Activated CD4-positive, alpha-beta T cell treated with anti-CD3 and anti-CD28 coated beads, Interleukin-2, Interleukin-6, amounts not matched to agents 100 ng/mL and 50 ng/mL, durations not matched to agents 16 hours and 8 hours (primary cell): ENCODE measurements around the gene HERPUD2.
"Not testable (repeated sequence)": the region's sequence is repeated elsewhere in the genome, so short reads cannot be mapped to it uniquely, and the experiment has no call there.

Source experiments
- DNase-seq: peaks from one replicate; pipeline ENCODE4 v3.0.0-alpha.2; 2020

HERPUD2 gene

DNA sequence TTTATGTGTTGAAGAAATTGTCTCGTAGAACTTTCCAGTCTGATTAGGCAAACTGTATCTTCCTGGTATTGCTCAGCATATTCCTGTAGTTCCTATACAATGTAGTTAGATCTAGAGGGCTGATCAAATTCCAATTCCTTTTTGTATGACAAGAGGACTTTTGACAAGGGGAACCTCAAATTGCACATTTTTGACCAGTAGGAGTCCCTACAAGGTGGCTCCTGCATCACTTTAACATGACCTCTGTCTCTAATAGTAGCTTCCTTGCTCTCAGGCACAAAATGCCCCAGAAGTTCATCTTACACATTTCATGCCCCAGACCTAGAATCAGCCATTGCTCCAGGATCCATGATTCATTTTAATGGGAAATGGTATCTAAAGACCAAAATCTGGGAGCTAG is 18.7 kb downstream of the HERPUD2 start:
- DNase-seq = no peak

DNA sequence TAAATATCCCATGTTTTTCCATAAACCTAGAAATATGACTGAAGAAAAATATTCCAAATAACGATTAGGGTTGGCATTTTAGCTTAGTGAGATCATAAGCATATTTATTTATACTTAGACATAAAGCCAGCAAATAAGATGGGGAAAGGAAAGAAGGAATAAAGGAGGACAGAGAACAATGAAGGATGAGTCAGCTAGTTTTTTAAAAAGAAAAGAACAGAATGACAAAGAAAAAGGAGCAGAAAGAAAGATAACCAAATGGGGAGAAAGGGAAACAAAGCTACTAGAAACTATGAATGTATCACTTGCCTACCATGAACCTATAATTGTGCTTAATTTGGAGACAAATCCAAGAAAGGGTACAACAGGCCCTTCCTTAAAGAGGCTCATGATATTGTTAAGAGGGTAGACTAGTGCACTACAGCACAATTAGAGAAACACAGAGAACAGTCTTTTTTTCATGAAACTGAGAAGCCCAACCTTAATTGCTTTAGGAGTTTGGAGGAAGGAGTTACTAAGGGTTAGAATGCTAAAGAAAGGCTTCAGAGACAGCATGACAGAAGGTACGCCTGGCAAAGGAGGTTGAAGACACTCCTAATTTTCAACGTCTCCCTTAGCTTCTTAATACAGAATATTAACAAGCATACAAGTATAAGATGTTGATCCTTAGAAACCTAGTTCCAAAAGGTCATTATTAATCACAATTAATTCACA is 23.9 kb downstream of the HERPUD2 start:
- DNase-seq = no peak

DNA sequence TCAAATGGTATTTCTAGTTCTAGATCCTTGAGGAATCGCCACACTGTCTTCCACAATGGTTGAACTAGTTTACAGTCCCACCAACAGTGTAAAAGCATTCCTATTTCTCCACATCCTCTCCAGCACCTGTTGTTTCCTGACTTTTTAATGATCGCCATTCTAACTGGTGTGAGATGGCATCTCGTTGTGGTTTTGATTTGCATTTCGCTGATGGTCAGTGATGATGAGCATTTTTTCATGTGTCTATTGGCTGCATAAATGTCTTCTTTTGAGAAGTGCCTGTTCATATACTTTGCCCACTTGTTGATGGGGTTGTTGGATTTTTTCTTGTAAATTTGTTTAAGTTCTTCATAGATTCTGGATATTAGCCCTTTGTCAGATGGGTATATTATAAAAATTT is 34.5 kb downstream of the HERPUD2 start:
- DNase-seq = not testable (repeated sequence)

DNA sequence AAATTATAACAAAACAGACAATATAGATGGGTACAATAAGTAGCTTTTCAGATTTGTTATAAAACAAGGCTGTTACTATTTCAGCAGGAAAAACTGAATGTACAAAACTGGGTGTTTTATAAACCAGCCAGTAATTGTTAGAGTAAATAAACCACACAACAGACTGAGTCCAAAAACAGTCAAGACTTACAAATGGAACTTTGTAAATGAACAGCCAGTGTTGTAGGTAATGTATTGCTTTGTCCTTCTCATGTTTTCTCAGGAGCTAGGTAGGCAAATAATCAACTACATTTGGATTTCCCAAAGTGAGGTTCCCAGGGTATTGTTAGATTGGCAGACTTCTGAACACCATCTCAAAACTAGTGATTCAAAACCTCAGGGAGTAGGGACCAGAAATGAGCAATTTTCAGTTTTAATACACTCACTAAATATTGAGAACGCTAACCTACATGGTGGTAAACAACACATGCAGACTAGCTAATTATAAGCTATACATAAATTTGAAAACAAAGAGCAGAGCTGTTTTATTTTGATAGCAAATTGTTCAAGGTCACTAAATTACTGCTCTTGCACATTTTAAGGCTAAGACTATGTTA is 36.2 kb downstream of the HERPUD2 start:
- peak; percentile 16 for DNase-seq

DNA sequence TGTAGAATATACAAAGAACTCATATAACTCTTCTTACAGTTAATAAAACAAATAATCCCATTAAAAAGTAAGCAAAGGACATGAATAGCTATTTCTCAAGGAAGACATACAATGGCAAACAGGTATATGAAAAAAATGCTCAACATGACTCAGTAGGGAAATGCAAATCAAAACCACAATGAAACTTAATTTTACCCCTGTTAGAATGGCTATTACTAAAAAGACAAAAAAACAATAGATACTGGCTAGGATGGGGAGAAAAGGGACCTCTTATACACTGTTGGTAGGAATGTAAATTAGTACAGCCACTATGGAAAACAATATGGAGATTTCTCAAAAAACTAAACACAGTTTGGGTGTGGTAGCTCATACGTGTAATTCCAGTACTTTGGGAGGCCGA is 37.8 kb downstream of the HERPUD2 start:
- DNase-seq = peak; percentile 17

DNA sequence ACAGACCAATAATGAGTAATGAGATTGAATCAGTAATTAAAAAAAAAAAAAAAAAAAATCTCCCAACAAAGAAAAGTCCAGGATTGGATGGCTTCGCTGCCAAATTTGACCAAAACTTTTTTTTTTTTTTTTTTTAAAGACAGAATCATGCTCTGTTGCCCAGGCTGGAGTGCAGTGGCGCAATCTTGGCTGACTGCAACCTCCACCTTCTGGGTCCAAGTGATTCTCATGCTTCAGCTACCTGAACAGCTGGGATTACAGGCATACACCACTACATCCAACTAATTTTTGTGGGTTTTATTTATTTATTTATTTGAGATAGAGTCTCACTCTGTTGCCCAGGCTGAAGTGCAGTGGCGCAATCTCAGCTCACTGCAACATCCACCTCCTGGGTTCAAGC is 40.4 kb downstream of the HERPUD2 start:
- DNase-seq = not testable (repeated sequence)

DNA sequence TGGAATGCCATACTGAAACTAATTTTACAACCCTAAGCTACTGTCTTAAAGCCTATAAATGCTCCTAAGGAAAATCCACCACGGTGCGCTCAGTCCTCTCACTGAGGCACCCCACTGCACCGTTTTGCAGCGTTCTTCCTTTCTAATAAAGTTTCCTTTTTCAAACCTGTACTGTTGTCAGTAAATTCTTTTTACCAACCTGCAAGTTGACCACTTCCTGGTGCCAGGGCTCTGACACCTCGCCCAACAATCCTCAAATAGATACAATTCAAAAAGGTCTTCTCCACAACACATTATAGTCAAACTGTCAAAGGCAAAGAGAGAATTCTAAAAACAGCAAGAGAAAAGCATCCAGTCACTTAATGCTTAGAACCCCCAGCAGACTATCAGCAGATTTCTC is 42.8 kb downstream of the HERPUD2 start:
- peak; percentile 12 for DNase-seq

DNA sequence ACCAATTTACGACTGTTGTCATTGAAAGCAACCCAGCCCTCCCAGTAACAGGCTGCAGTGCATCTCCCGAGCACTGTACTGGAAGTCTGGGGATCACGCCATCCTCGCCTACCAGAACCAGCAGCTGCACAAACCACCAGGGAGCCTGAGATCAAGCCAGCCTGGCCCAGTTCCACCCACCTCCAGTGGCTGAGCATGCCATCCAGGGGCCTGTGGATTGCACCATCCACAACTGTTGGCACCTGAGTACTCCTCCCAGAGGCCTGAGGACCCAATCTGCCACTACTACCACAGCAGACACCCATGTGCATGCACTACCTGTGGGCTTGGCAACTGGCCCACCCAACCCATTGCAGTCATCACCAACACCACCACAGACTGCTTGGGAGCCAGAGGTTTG is 44.2 kb downstream of the HERPUD2 start:
- no peak for DNase-seq

DNA sequence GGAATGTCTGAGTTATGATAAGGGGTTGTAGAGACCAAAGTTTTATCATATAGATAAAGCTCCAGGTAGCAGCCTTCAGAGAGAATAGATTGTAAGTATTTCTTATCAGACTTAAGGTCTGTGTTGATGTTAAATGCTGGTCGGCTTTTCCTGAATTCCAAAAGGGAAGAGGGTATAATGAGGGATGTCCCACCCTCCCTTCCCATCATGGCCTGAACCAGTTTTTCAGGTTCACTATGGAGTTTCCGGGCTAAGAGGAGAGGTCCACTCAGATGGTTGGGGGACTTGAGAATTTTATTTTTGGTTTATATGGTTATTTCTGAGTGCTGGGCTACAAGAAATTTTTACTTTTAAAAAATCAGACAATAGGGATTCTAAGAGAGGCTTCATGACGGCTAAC is 45.2 kb downstream of the HERPUD2 start:
- DNase-seq = no peak

DNA sequence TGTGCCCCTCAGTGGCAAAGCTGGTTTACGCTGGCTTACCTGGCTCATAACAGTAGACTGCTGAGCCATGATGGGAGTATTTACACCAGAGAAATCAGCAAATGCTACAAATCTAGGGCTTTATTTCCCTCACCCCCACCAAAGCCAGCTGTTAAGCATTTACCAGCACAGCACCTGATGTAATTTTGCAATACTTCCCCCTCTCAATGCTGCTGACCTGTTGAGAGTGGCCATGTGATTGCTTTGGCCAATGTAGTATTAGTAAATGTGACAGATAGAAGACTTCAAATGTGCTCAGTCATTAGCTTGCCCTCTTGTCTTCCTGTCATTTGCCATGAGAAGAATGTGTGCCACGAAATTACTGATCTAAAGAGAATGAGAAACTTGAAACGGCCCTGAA is 46.6 kb downstream of the HERPUD2 start:
- no peak for DNase-seq

DNA sequence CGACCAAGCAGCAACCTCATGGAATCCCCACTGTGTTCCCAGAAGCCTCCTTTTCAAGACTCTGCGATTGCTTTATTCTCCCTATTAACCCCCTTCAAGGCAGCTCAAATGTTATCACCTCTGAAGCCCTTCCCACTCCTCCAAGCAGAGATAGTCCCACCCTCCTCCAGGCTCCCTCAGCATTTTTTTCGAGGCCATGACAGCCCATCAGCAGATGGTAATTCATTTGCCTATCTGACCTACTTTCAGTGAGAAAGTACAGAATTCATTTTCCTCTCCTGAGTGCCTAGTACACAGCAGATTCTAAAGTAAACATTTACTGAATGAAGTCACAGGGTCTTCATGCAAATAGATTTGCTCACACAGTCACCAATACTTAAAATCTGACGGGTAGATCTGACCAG is 47.8 kb downstream of the HERPUD2 start:
- DNase-seq = no peak

DNA sequence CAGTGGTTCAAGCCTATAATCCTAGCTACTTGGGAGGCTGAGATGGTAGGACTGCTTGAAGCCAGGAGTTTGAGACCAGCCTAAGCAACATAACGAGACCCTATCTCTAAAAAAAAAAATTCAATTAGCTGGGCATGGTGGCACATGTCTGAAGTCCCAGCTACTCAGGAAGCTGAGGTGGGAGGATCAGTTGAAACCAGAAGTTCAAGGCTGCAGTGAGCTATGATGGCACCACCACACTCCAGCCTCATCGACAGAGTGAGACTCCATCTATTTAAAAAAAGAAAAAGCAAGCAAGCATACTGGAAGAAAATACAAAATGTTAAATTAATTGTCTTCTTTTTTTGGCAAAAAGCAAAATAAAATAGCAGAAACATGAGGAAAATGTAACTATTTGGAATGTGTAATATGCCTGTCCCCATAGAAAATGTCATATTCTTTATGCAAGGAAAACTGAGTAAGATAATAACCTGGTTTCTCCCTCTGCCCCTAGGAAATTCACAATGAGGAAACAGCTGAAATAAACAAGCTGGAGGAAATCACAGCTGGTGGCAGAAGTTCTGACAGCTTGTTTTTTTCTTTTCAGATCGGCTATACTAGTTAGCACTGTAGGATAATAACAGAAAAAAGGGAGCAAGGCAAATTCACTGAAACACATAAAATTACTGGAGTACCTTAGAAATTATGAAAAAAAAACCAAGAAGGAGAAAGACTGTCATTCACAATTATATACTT is 48.5 kb downstream of the HERPUD2 start:
- DNase-seq = no peak

DNA sequence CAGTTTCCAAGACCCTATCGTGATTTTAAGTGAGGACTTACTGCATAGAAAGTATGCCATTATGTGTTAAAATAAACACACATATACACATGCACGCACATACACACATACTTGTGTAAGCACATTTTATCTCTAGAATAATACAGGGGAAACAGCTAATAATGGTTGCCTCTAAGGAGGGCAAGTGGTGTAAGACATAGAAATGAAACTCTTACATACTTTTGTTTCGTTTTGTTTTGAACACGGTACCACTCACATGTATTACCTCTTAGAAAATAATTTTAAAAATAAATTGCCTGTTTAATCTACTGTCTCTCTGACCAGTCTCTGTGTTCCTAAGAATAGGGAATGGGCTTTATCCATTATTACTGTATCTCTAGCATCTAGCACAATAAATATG is 49.2 kb downstream of the HERPUD2 start:
- DNase-seq = no peak

DNA sequence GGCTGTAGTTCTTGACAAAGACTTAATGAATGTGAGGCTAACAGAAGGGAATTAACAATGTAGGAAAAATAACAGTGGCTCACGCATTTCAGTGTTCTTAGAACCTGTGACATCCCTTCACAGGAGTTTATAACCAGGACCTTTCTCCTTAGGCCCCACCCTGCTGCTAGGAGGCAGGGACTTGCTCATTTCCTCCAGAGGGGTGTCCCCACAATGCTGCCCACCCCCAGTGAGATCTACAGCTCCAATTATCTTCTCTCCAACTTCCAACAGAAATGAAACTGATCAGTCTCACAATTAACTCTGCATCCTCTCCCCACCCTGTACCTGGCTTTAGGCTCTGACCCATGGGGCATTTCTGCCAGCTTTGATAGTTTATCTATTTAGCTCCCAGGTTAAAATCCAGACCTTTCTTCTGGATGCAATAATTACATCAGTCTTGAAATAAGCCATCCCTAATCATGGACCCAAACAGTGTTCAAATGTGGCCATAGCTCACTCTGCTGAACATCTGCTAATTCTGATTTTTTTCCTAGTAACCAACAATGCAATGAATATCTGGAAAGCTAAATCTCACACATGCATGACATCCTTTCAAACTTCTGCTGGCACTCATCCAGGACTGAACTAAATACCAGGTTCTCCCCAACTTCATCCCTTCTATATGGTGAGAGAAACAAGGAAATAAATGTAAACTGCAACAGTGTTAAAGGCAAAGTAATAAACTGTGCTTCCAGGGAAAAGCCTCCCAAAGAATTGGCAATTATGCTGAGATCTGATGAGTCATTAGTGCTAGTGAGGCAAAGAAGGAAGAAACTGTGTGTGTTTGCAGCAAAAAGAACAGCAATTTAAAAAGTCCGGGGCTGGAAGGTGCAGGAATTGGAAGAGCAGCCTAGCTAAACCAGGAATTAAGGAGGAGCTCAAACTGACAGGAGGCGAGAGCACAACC is 64.6 kb downstream of the HERPUD2 start:
- DNase-seq = no peak

DNA sequence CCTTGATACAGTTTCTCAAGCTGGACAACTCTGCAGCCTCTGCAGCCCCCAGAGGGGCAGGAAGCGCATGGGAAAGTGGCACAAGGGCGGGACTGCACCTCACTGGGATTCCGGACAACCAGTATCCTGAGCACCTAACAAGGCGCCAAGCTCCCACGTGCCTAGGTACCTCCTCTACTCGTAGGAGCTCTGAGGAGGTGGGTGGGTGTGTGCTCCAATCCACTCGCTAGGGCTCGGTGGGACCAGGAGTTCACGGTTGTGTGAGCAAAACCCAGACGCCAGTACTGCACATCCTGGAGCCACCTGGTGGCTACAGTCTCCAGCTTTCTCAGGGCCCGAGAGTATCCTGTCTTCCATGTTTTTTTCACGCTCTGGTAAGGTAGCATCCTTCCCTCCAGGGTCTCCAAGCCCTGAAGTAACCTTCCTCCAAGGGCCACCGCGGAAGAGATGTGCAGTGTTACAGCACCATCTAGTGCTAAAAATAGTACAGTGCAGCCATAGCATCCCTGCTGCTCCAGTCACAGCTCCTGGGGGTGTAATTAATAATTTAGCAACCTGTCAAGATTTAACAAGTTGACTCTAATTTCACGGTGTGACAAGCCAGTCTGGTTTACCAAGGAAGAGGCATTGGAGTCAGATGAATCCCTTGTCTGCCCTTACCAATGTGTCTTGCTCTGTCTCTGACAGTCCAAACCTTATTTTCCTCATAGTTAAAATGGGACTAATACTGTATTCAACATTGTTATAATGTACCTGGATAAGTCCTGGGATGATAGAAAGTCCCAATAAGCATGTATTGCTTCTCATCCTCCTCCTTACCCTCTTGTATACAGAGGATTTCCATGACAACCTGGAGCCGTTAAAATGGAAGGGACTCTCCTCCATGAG is 70.4 kb downstream of the HERPUD2 start:
- peak; percentile 59 for DNase-seq

DNA sequence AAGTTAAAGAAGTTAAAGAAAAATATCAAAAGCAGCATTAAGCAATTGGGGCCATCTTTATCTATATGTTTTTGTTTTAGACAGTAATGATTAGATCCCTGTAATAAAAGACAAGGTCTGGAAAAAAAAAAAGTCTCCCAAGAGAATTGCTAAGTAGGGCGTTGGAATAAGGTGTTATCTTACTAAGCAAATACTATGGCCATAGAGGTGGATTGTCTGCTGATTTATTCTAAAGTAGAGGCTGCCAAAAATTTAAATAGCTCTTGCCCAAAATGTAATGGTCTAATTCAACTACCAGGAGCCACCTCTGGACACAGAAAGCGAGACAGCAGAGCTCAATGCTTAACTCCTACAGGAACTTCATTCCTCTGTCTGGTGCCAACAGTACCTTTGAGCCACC is 71.6 kb downstream of the HERPUD2 start:
- no peak for DNase-seq

DNA sequence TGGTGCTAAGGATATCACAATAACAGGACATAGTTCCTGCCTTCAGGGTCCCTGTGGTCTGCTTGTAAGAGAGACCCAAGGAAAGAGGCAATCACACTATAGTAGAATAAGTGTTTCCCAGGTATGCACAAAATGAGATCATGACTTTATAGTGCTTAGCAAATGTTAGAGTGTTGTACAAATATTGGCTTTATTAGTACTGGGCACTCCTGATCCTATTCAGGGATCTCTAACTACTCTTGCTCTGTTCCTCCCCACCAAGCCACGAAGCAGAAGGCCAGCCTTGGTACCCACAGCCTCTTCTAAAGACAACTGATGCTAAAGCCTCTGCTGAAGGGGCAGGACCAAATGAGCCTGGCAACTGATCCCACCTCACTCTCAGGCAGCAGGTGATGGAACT is 75.1 kb downstream of the HERPUD2 start:
- DNase-seq = no peak

DNA sequence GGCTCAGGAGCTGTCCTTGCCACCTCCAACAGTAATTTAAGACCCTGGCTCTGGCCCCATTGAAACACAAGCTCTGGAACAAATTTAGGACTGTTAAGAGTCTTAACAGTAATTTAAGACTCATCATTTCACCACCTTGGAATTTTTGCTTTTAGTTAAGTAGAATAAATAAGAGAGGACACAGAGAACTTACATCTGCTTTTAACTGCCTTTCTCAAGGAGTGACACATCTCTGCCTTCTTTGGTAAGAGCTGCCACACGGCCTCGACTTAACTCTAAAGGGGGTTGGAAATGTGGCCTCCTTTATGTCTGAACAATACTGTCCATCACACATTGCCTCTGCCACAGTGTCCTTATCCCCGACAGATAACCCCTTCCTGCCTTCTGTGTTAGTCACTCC is 77.9 kb downstream of the HERPUD2 start:
- no peak for DNase-seq

DNA sequence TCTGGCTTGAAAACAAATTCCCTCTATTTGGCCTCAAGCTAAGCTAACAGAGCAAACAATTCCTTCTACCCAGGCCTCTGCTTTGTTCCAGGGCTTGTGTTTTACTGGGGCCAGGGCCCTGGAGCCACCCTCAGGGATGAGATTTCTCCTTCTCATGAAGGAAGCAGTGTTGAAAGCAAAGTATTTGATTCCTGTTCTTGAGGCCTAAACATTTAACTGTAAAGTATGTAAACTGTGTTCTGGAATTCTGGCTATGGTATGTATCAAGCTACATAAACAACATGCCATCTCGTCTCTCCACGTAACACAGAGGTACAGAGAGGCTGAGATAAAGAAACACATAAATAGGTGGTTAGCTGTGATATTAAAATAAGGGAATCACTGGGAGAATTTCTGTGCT is 81.8 kb downstream of the HERPUD2 start:
- DNase-seq = no peak

DNA sequence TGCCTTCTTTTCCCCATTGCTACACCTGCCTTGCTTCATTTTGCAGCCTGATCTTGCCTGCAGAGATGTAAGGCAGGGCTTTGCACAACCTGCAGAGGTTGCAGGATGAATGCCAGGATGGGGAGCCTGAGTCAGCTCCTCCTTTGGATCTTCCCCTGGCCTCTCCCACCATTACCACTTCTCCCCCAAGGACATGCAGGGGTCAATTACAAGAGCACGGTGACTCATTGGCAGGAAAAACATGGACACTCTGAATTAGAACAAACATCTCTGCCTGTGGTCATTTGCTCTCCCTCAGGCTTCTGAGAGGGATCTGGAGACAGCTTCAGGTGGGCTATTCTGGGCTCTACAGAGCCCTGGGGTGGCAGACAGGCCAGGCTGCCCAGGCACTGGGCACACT is 89.2 kb downstream of the HERPUD2 start:
- DNase-seq = no peak

DNA sequence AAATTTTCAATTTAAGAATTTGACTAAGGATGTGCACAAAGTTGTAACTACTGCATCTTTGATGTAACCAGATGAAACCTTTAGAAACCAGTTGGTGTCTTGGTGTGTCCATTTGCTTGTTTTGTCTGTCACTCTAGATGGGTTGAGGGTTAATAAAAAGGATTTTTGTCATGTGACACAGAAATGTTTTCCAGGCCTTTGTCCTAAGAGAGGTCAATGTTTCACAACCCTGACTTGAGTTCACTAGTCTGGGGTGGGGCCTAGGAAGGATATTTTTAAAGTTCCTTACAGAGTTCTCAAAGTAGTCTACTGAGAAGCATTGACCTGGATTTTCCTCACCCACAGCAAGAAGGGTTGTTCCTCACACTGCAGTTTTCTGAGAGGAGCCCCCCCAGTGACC is 90.3 kb downstream of the HERPUD2 start:
- no peak for DNase-seq

DNA sequence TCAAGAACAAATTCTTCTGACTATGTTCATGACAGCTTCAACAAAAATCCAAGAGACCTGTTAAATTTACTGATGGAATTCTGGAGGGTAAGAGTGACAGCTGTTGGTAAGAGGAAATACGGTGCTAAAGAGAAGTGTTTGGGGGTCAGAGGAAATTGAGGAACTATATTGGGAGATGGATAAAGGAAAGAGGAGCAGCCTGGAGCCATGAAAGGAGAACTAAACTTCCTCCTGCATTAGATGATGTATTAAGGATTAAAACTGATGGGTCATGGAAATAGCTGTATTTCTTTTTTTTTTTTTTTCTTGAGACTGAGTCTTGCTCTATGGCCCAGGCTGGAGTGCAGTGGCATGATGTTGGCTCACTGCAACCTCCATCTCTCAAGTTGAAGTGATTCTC is 95.3 kb downstream of the HERPUD2 start:
- no peak for DNase-seq
